GM12878 (cell line): Measurements from ENCODE around the gene PTPN2. TPM values are rescaled to one million over a fixed set of nuclear protein-coding genes. Genes with fewer than 3 reads are reported as not detected.

Experiments
- ATAC-seq: fragments of 200-7000 bp; cut with Tn5 transposase; 3 replicates; pipeline ENCODE4 v1.9.1; 2020; ENCODE audit warnings: mild to moderate bottlenecking, moderate library complexity
- BruUV-seq: library from RNA; stranded (reverse); fragments of 400-500 nt; replicated peaks from 2 replicates; lab custom pipeline; 2021; lab: Mats Ljungman, UMichigan
- CTCF ChIA-PET: fragments of 300-600 bp; sonication (Branson Sonifier 250); formaldehyde crosslinking; extraction: SDS; loops from one replicate; lab custom pipeline; 2021; ENCODE audit warnings: inconsistent platforms; lab: Yijun Ruan, JAX
- POLR2A ChIA-PET: fragments of 350-600 bp; formaldehyde crosslinking; extraction: SDS; loops from one replicate; lab custom pipeline; 2021; ENCODE audit warnings: inconsistent platforms; lab: Charles Lee
- RAD21 ChIA-PET: fragments of 300-600 bp; sonication (Branson Sonifier 250); formaldehyde crosslinking; loops from one replicate; lab custom pipeline; 2023; ENCODE audit warnings: antibody characterized with exemption; ENCODE audit not compliant: unreplicated experiment; lab: Charles Lee
- SMC1A ChIA-PET: fragments of 300-600 bp; sonication (Branson Sonifier 250); formaldehyde crosslinking; loops from one replicate; lab custom pipeline; 2023; ENCODE audit not compliant: unreplicated experiment, uncharacterized antibody; lab: Charles Lee
- DNase-seq: peaks from one replicate; pipeline ENCODE4 v3.0.0-alpha.2; 2011; ENCODE audit warnings: low read depth, low spot score
- FAIRE-seq: peaks from 3 replicates; lab custom pipeline; 2011; peaks lifted over from hg19 to GRCh38; lab: Jason Lieb, UNC
- H2AFZ ChIP-seq: 2 replicates; pipeline ENCODE4 v1.6.0; 2011; ENCODE audit warnings: low read depth, low read length, control low read depth; ENCODE audit not compliant: control insufficient read depth
- H3K27ac ChIP-seq: 2 replicates; pipeline ENCODE4 v1.5.1; 2011; ENCODE audit warnings: control low read depth; ENCODE audit not compliant: control insufficient read depth, insufficient read depth
- H3K27me3 ChIP-seq, 2 experiments: replicated peaks in 1 of 2; 2 replicates each; pipeline versions ENCODE4 v1.6.0 to v1.6.1; 2011; ENCODE audit warnings: low read length in 1 of 2; ENCODE audit not compliant: control insufficient read depth in 2 of 2, insufficient read depth in 2 of 2
- H3K36me3 ChIP-seq, 2 experiments: 2 replicates each; pipeline ENCODE4 v1.5.1; 2011; ENCODE audit warnings: low read length in 1 of 2; ENCODE audit not compliant: control insufficient read depth in 2 of 2, insufficient read depth in 2 of 2
- H3K4me1 ChIP-seq: 2 replicates; pipeline ENCODE4 v1.6.1; 2011; ENCODE audit warnings: mild to moderate bottlenecking, low read length, moderate library complexity, mixed read lengths; ENCODE audit not compliant: control insufficient read depth, insufficient read depth
- H3K4me2 ChIP-seq: 2 replicates; pipeline ENCODE4 v1.6.0; 2011; ENCODE audit warnings: control low read depth; ENCODE audit not compliant: control insufficient read depth, insufficient read depth
- H3K4me3 ChIP-seq: fragments of 200-600 bp; sonication (generic); 2 replicates; pipeline ENCODE4 v1.5.1; 2016
- H3K79me2 ChIP-seq: 2 replicates; pipeline ENCODE4 v1.6.0; 2011; ENCODE audit warnings: low read length; ENCODE audit not compliant: control insufficient read depth, insufficient read depth
- H3K9ac ChIP-seq: 2 replicates; pipeline ENCODE4 v1.8.0; 2011; ENCODE audit warnings: low read length, control low read depth, mixed read lengths; ENCODE audit not compliant: control insufficient read depth, insufficient read depth
- H3K9me3 ChIP-seq: replicated peaks from 3 replicates; pipeline ENCODE4 v1.5.1; 2011; ENCODE audit warnings: mild to moderate bottlenecking, low read length; ENCODE audit not compliant: control insufficient read depth, insufficient read depth
- H4K20me1 ChIP-seq: 2 replicates; pipeline ENCODE4 v1.6.0; 2011; ENCODE audit not compliant: control insufficient read depth, insufficient read depth
- BCL11A ChIP-seq: IDR thresholded peaks from 2 replicates; pipeline ENCODE4 v1.6.1; 2011; ENCODE audit warnings: low read depth, low read length
- BCLAF1 ChIP-seq: fragments of 450-650 bp; IDR thresholded peaks from 2 replicates; pipeline ENCODE4 v1.6.1; 2017; ENCODE audit warnings: antibody characterized with exemption, mild to moderate bottlenecking, moderate library complexity
- CBX5 ChIP-seq: sonication (generic); IDR thresholded peaks from 2 replicates; pipeline ENCODE4 v1.6.1; 2016; ENCODE audit warnings: low read depth, moderate library complexity, mild to moderate bottlenecking, inconsistent platforms
- IKZF2 ChIP-seq, 2 experiments: fragments of 450-650 bp; IDR thresholded peaks; 2 replicates each; pipeline ENCODE4 v1.6.1; 2017; ENCODE audit warnings: mild to moderate bottlenecking in 2 of 2, moderate library complexity in 2 of 2
- NR2C2 ChIP-seq: IDR thresholded peaks from 2 replicates; pipeline ENCODE4 v1.6.1; 2011; ENCODE audit warnings: borderline replicate concordance, low read depth; ENCODE audit not compliant: control insufficient read depth, insufficient read length
- PBX3 ChIP-seq: IDR thresholded peaks from 2 replicates; pipeline ENCODE4 v1.6.1; 2011; ENCODE audit warnings: mild to moderate bottlenecking, low read depth, low read length, moderate library complexity; ENCODE audit not compliant: insufficient replicate concordance
- PML ChIP-seq: IDR thresholded peaks from 2 replicates; pipeline ENCODE4 v1.6.1; 2012; ENCODE audit warnings: low read length, inconsistent platforms
- RBBP5 ChIP-seq: fragments of 200-600 bp; sonication (generic); conservative IDR thresholded peaks from 2 replicates; pipeline ENCODE4 v1.6.1; 2016
- RUNX3 ChIP-seq: IDR thresholded peaks from 2 replicates; pipeline ENCODE4 v1.6.1; 2012; ENCODE audit warnings: low read length, inconsistent platforms
- SIN3A ChIP-seq: IDR thresholded peaks from 2 replicates; pipeline ENCODE4 v1.6.1; 2012; ENCODE audit warnings: low read depth, low read length, improper control_type of control experiment
- WGBS: methylation state at CpG from one replicate; pipeline ENCODE4 v1.1.6; 2016; ENCODE audit warnings: low lambda C conversion rate; ENCODE audit not compliant: insufficient replicate concordance, insufficient coverage; ENCODE audit errors: missing lambda C conversion rate; 5-methylcytosine and 5-hydroxymethylcytosine counted together
- in situ Hi-C: fragments of 300-500 bp; cut with MboI; formaldehyde crosslinking; loops from 9 replicates; pipeline ENCODE4 v1.14.3; 2018; ENCODE audit warnings: mixed read lengths
- intact Hi-C: fragments of 100-400 bp; cut with micrococcal nuclease; formaldehyde crosslinking; loops from one replicate; pipeline ENCODE4 v1.14.2; 2022; ENCODE audit not compliant: unreplicated experiment
- polyA plus RNA-seq, 11 experiments: library from polyadenylated mRNA; depleted of rRNA in 4 of 11; unstranded in 6 of 11; stranded (reverse) in 5 of 11; fragments of >200 nt; fragmentation: Nextera tagmentation in 4 of 11; fragmentation: Illumina TruSeq in 1 of 11; extraction: Ambion mirVana in 4 of 11; extraction: Trizol in 1 of 11; gene quantifications; 1 replicate in 1 of 11; 2 replicates in 10 of 11; pipeline versions ENCODE4 v1.2.1 to v1.2.3, GENCODE V29; 2011 to 2016; ENCODE audit warnings: inconsistent platforms in 2 of 11, missing spikeins in 2 of 11, low read depth in 1 of 11
- total RNA-seq, 4 experiments: library from RNA; depleted of rRNA in 3 of 4; stranded (reverse); fragments of >200 nt in 3 of 4; fragmentation: Illumina TruSeq in 1 of 4; extraction: Trizol in 1 of 4; gene quantifications; 2 replicates each; pipeline versions ENCODE4 v1.2.1 to v1.2.3, GENCODE V29; 2013 to 2021
- TF ChIP-seq, protein P1 (sequence below): fragments of 450-650 bp; IDR thresholded peaks from 2 replicates; pipeline ENCODE4 v1.6.1; 2017; ENCODE audit warnings: mild to moderate bottlenecking, low read depth, inconsistent platforms; ENCODE audit not compliant: poor library complexity, severe bottlenecking
- TF ChIP-seq, protein P2 (sequence below): fragments of 450-650 bp; IDR thresholded peaks from 2 replicates; pipeline ENCODE4 v1.6.1; 2017; ENCODE audit warnings: mild to moderate bottlenecking, moderate library complexity

PTPN2 gene
- total and polyA plus RNA-seq, 10 of the 15 experiments (the other 5 are each of a cell fraction or from before 2014, with no cell fraction given), result 46.5 to 86.7 (median 64.6) TPM

- in situ Hi-C loops, result no loop called here
- POLR2A ChIA-PET, result no interaction called here
Measured at GRCh38 chr18:12818243-12818642, 65.8 kb downstream of the PTPN2 start.

More at GRCh38 chr18:12818243-12818642, 65.8 kb downstream of the PTPN2 start:
- Histone ChIP-seq H3K36me3 (peaks cover 3 to 15% of the 10 kb centered on the region in 2 experiments), H3K27ac (no peak overlapping the region), H4K20me1 (no peaks in the 10 kb centered on the region), H3K9me3 (no peaks in the 10 kb centered on the region), H3K9ac (no peak overlapping the region), H3K27me3 (no peaks in the 10 kb centered on the region), H2AFZ (no peak overlapping the region), H3K4me3 (no peak overlapping the region), H3K4me2 (no peak overlapping the region), H3K4me1 (peaks cover 11% of the 10 kb centered on the region), H3K79me2 (no peaks in the 10 kb centered on the region)
- BruUV-seq, result no TSS peak
- ChIA-PET RAD21 (no interaction called here), CTCF (interaction anchor here (0.7 to 1.5 kb wide), 2 partner anchors 74 to 116 kb away, joined by 3 to 4 read pairs; no protein-coding TSS in a partner anchor), SMC1A (interaction anchor here (0.6 kb wide), 1 partner anchor 47 kb away, joined by 3 read pairs; no protein-coding TSS in a partner anchor)
- ATAC-seq (no peak), DNase-seq (no peak), FAIRE-seq (no peak)
- TF ChIP-seq PML (no peak), BCL11A (no peak), IKZF2 (IDR thresholded peaks at IDR 0.05) (no peak), RBBP5 (no peak), PBX3 (no peak), NR2C2 (no peak), BCLAF1 (no peak), CBX5 (no peak), SIN3A (no peak), RUNX3 (no peak)
- TF ChIP-seq, protein P1, sequence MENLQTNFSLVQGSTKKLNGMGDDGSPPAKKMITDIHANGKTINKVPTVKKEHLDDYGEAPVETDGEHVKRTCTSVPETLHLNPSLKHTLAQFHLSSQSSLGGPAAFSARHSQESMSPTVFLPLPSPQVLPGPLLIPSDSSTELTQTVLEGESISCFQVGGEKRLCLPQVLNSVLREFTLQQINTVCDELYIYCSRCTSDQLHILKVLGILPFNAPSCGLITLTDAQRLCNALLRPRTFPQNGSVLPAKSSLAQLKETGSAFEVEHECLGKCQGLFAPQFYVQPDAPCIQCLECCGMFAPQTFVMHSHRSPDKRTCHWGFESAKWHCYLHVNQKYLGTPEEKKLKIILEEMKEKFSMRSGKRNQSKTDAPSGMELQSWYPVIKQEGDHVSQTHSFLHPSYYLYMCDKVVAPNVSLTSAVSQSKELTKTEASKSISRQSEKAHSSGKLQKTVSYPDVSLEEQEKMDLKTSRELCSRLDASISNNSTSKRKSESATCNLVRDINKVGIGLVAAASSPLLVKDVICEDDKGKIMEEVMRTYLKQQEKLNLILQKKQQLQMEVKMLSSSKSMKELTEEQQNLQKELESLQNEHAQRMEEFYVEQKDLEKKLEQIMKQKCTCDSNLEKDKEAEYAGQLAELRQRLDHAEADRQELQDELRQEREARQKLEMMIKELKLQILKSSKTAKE, result no peak
- TF ChIP-seq, protein P2, sequence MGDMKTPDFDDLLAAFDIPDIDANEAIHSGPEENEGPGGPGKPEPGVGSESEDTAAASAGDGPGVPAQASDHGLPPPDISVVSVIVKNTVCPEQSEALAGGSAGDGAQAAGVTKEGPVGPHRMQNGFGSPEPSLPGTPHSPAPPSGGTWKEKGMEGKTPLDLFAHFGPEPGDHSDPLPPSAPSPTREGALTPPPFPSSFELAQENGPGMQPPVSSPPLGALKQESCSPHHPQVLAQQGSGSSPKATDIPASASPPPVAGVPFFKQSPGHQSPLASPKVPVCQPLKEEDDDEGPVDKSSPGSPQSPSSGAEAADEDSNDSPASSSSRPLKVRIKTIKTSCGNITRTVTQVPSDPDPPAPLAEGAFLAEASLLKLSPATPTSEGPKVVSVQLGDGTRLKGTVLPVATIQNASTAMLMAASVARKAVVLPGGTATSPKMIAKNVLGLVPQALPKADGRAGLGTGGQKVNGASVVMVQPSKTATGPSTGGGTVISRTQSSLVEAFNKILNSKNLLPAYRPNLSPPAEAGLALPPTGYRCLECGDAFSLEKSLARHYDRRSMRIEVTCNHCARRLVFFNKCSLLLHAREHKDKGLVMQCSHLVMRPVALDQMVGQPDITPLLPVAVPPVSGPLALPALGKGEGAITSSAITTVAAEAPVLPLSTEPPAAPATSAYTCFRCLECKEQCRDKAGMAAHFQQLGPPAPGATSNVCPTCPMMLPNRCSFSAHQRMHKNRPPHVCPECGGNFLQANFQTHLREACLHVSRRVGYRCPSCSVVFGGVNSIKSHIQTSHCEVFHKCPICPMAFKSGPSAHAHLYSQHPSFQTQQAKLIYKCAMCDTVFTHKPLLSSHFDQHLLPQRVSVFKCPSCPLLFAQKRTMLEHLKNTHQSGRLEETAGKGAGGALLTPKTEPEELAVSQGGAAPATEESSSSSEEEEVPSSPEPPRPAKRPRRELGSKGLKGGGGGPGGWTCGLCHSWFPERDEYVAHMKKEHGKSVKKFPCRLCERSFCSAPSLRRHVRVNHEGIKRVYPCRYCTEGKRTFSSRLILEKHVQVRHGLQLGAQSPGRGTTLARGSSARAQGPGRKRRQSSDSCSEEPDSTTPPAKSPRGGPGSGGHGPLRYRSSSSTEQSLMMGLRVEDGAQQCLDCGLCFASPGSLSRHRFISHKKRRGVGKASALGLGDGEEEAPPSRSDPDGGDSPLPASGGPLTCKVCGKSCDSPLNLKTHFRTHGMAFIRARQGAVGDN, result no peak
- WGBS, result 100% methylated on average over 3 of the region's 3 CpGs
- intact Hi-C loops, result no loop called here
